A673 (cell line): ENCODE results near the gene EVI2A.

Source experiments
- CTCF ChIP-seq: fragments of 300-800, 200-600 bp; sonication (generic); conservative IDR thresholded peaks from 2 replicates; pipeline ENCODE4 v1.5.1; 2017; ENCODE audit warnings: low read depth, mild to moderate bottlenecking, antibody characterized with exemption, low read length, moderate library complexity, mixed read lengths
- EZH2 ChIP-seq: fragments of 200-600 bp; sonication (generic); IDR thresholded peaks from 2 replicates; pipeline ENCODE4 v1.6.1; 2017; ENCODE audit warnings: borderline replicate concordance, low read depth, mild to moderate bottlenecking, mixed read lengths, antibody characterized with exemption, low read length; ENCODE audit not compliant: poor library complexity, severe bottlenecking

- TF ChIP-seq CTCF (no peak), EZH2 (no peak)
These were observed at the start of gene EVI2A for GRCh38 chr17:31321481-31321880.
